Kidney epithelial cell (primary cell): ENCODE results near the gene CFAP46. TPM values are rescaled to one million over a fixed set of nuclear protein-coding genes. Genes with fewer than 3 reads are reported as not detected.

Source experiments
- DNase-seq: peaks from one replicate; pipeline ENCODE4 v3.0.0-alpha.2; 2010; ENCODE audit warnings: low read depth
- H3K27me3 ChIP-seq: 2 replicates; pipeline ENCODE4 v1.6.0; 2011; ENCODE audit warnings: low read length; ENCODE audit not compliant: control insufficient read depth, insufficient read depth
- H3K36me3 ChIP-seq: 2 replicates; pipeline ENCODE4 v1.5.1; 2011; ENCODE audit warnings: low read length; ENCODE audit not compliant: control insufficient read depth, insufficient read depth
- H3K4me3 ChIP-seq: 2 replicates; pipeline ENCODE4 v1.5.1; 2011; ENCODE audit warnings: low read depth, mild to moderate bottlenecking, control low read depth, low read length
- total RNA-seq: library from RNA; depleted of rRNA; stranded (reverse); fragments of >200 nt; gene quantifications from 2 replicates; pipeline ENCODE4 v1.2.3, GENCODE V29; 2015
- TF ChIP-seq, protein P1 (sequence below): IDR thresholded peaks from 2 replicates; pipeline ENCODE4 v1.5.1; 2011; ENCODE audit warnings: mild to moderate bottlenecking, moderate library complexity, low read length, control low read depth, inconsistent platforms; ENCODE audit not compliant: insufficient read depth, poor library complexity, severe bottlenecking

The CFAP46 gene
- total RNA-seq, 1 donor from 2014 or later: 5.1 TPM

- no peaks in the 10 kb centered on the region for H3K36me3 ChIP-seq
- no peaks in the 10 kb centered on the region for H3K27me3 ChIP-seq
- TF ChIP-seq, protein P1, sequence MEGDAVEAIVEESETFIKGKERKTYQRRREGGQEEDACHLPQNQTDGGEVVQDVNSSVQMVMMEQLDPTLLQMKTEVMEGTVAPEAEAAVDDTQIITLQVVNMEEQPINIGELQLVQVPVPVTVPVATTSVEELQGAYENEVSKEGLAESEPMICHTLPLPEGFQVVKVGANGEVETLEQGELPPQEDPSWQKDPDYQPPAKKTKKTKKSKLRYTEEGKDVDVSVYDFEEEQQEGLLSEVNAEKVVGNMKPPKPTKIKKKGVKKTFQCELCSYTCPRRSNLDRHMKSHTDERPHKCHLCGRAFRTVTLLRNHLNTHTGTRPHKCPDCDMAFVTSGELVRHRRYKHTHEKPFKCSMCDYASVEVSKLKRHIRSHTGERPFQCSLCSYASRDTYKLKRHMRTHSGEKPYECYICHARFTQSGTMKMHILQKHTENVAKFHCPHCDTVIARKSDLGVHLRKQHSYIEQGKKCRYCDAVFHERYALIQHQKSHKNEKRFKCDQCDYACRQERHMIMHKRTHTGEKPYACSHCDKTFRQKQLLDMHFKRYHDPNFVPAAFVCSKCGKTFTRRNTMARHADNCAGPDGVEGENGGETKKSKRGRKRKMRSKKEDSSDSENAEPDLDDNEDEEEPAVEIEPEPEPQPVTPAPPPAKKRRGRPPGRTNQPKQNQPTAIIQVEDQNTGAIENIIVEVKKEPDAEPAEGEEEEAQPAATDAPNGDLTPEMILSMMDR: no peak
- no peak overlapping the region for H3K4me3 ChIP-seq
- DNase-seq: no peak
Measured at GRCh38 chr10:132758865-132759264, 183.5 kb downstream of the CFAP46 start.

Other genes starting within 250 kb of the CFAP46 start
- gene NKX6-2, start 156.4 kb downstream of the CFAP46 start, total RNA-seq: 2.6 TPM in 1 of 2 replicates, not detected in the other
- gene ADGRA1, start 145.4 kb upstream of the CFAP46 start, total RNA-seq: not detected in 2 replicates
- 0.13 and 0.27 TPM in 2 replicates for gene KNDC1, start 217.6 kb upstream of the CFAP46 start, total RNA-seq